IPS-20b (cell line): Measurements from ENCODE around the gene ACOT11.

Experiments
- H3K27ac ChIP-seq: one replicate; pipeline ENCODE4 v1.5.1; 2013; ENCODE audit warnings: low read length
- H3K27me3 ChIP-seq: 2 replicates; pipeline ENCODE4 v1.6.1; 2013; ENCODE audit warnings: mild to moderate bottlenecking, low read length, inconsistent platforms; ENCODE audit not compliant: insufficient read depth
- H3K36me3 ChIP-seq: 2 replicates; pipeline ENCODE4 v1.6.1; 2013; ENCODE audit warnings: low read depth, mild to moderate bottlenecking, inconsistent platforms, low read length, moderate library complexity; ENCODE audit not compliant: insufficient read depth
- H3K4me1 ChIP-seq: 2 replicates; pipeline ENCODE4 v1.6.1; 2013; ENCODE audit warnings: mild to moderate bottlenecking, control low read depth, inconsistent platforms, low read length, moderate library complexity; ENCODE audit not compliant: insufficient read depth
- H3K4me3 ChIP-seq: 2 replicates; pipeline ENCODE4 v1.5.1; 2013; ENCODE audit warnings: mild to moderate bottlenecking, low read length, inconsistent platforms
- H3K9ac ChIP-seq: 2 replicates; pipeline ENCODE4 v1.6.1; 2013; ENCODE audit warnings: low read depth, mild to moderate bottlenecking, inconsistent platforms, low read length, moderate library complexity
- H3K9me3 ChIP-seq: 2 replicates; pipeline ENCODE4 v1.6.1; 2013; ENCODE audit warnings: mild to moderate bottlenecking, low read depth, low read length, inconsistent platforms; ENCODE audit not compliant: insufficient read depth

ACOT11 gene

GRCh38 chr1:54597455-54598030, 49.5 kb downstream of the ACOT11 start:
- H3K27ac ChIP-seq: no peak overlapping the region
- no peaks in the 10 kb centered on the region for H3K36me3 ChIP-seq
- no peaks in the 10 kb centered on the region for H3K27me3 ChIP-seq
- H3K4me1 ChIP-seq: no peaks in the 10 kb centered on the region; the same call in 1 of the 2 replicates
- H3K9me3 ChIP-seq: no peaks in the 10 kb centered on the region
- no peak overlapping the region; the same call in 1 of the 2 replicates for H3K9ac ChIP-seq
- no peak overlapping the region for H3K4me3 ChIP-seq

GRCh38 chr1:54599211-54599823, 51.3 kb downstream of the ACOT11 start:
- Histone ChIP-seq H3K9me3 (no peaks in the 10 kb centered on the region), H3K4me3 (no peak overlapping the region), H3K4me1 (no peaks in the 10 kb centered on the region; the same call in 1 of the 2 replicates), H3K9ac (no peak overlapping the region), H3K27me3 (no peaks in the 10 kb centered on the region), H3K27ac (no peak overlapping the region), H3K36me3 (no peaks in the 10 kb centered on the region)

- H3K36me3 ChIP-seq: no peaks in the 10 kb centered on the region
- no peak overlapping the region for H3K4me3 ChIP-seq
- no peak overlapping the region for H3K27ac ChIP-seq
- no peaks in the 10 kb centered on the region; the same call in 1 of the 2 replicates for H3K4me1 ChIP-seq
- no peaks in the 10 kb centered on the region for H3K27me3 ChIP-seq
- no peak overlapping the region for H3K9ac ChIP-seq
- no peaks in the 10 kb centered on the region for H3K9me3 ChIP-seq
These were observed 53.1 kb downstream of the ACOT11 start for GRCh38 chr1:54600947-54601721.

- H3K4me3 ChIP-seq: no peak overlapping the region
- H3K36me3 ChIP-seq: no peaks in the 10 kb centered on the region
- H3K9ac ChIP-seq: no peak overlapping the region
- H3K9me3 ChIP-seq: no peaks in the 10 kb centered on the region
- no peak overlapping the region for H3K27ac ChIP-seq
- H3K27me3 ChIP-seq: no peaks in the 10 kb centered on the region
- H3K4me1 ChIP-seq: no peaks in the 10 kb centered on the region; the same call in 1 of the 2 replicates
These were observed 53.7 kb downstream of the ACOT11 start for GRCh38 chr1:54601730-54602129.

GRCh38 chr1:54602554-54602953, 54.5 kb downstream of the ACOT11 start:
- no peak overlapping the region for H3K4me3 ChIP-seq
- H3K27ac ChIP-seq: no peak overlapping the region
- H3K9me3 ChIP-seq: no peaks in the 10 kb centered on the region
- H3K27me3 ChIP-seq: no peaks in the 10 kb centered on the region
- no peaks in the 10 kb centered on the region for H3K36me3 ChIP-seq
- no peaks in the 10 kb centered on the region; the same call in 1 of the 2 replicates for H3K4me1 ChIP-seq
- H3K9ac ChIP-seq: no peak overlapping the region

- H3K27ac ChIP-seq: no peak overlapping the region
- no peaks in the 10 kb centered on the region for H3K36me3 ChIP-seq
- H3K9ac ChIP-seq: no peak overlapping the region
- H3K27me3 ChIP-seq: no peaks in the 10 kb centered on the region
- no peaks in the 10 kb centered on the region; the same call in 1 of the 2 replicates for H3K4me1 ChIP-seq
- H3K4me3 ChIP-seq: no peak overlapping the region
- H3K9me3 ChIP-seq: no peaks in the 10 kb centered on the region
These were observed 55.2 kb downstream of the ACOT11 start for GRCh38 chr1:54603241-54603640.

GRCh38 chr1:54604051-54604450, 56.0 kb downstream of the ACOT11 start:
- no peaks in the 10 kb centered on the region for H3K36me3 ChIP-seq
- no peak overlapping the region for H3K4me3 ChIP-seq
- no peak overlapping the region for H3K9ac ChIP-seq
- no peak overlapping the region for H3K27ac ChIP-seq
- no peaks in the 10 kb centered on the region for H3K4me1 ChIP-seq
- no peaks in the 10 kb centered on the region for H3K27me3 ChIP-seq
- no peaks in the 10 kb centered on the region for H3K9me3 ChIP-seq

GRCh38 chr1:54604572-54605370, 56.7 kb downstream of the ACOT11 start:
- H3K9ac ChIP-seq: no peak overlapping the region
- H3K27me3 ChIP-seq: no peaks in the 10 kb centered on the region
- H3K4me1 ChIP-seq: no peaks in the 10 kb centered on the region
- H3K9me3 ChIP-seq: no peaks in the 10 kb centered on the region
- H3K36me3 ChIP-seq: no peaks in the 10 kb centered on the region
- no peak overlapping the region for H3K4me3 ChIP-seq
- no peak overlapping the region for H3K27ac ChIP-seq

GRCh38 chr1:54606096-54606989, 58.3 kb downstream of the ACOT11 start:
- Histone ChIP-seq H3K4me3 (no peak overlapping the region), H3K27me3 (no peaks in the 10 kb centered on the region), H3K9ac (no peak overlapping the region), H3K27ac (no peak overlapping the region), H3K9me3 (no peaks in the 10 kb centered on the region), H3K4me1 (peaks cover 4% of the 10 kb centered on the region; the same call in 1 of the 2 replicates), H3K36me3 (no peaks in the 10 kb centered on the region)

- Histone ChIP-seq H3K27ac (no peak overlapping the region), H3K36me3 (no peaks in the 10 kb centered on the region), H3K4me3 (no peak overlapping the region), H3K9ac (no peak overlapping the region), H3K4me1 (peaks cover 4% of the 10 kb centered on the region; the same call in 1 of the 2 replicates), H3K9me3 (no peaks in the 10 kb centered on the region), H3K27me3 (no peaks in the 10 kb centered on the region)
These were observed 58.9 kb downstream of the ACOT11 start for GRCh38 chr1:54606990-54607325.
